Left hindlimb (tissue), 1 donor: Measurements from ENCODE around the gene ASCC2.

Experiments
- DNase-seq: peaks from one replicate; pipeline ENCODE4 v3.0.0-alpha.2; 2018

ASCC2 gene

DNA sequence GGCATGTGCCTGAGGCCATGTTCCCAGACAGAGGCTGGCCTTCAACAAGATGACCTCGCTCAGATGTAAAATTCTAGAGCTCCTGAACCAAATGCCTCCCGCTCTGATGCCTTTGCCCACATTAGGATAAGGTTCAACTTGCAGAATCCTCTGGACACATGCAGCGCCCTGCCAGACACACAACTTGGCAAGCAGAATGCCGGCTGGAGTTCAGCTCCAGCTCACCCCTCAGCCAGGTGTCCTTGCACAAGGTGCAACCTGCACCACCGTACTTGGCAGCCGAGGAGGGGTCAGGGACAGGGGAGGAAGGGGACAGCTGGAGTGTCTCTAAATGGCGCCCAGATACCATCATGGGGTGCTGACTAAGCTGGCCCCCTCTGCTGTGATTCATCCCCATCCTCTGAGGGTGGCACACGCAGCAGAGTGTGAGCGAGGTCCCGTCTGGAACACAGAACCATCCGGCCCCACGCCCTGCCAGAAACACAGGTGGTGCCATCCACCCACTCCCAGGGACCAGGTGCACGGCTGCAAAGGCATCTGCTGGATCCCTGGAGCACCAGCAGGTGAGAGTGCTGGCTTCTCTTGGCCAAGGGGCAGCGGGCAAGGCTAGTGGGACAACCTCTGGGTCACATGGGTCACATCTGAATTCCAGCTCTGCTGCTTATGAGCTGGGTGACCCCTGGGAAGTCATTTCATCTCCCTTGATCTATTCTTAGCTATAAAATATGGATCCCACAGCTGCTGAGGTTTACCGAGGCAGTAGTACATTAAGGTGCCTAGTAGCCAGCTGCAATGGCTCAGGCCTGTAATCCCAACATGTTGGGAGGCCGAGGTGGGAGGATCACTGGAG, 84.0 kb downstream of the ASCC2 start:
- DNase-seq: no peak

DNA sequence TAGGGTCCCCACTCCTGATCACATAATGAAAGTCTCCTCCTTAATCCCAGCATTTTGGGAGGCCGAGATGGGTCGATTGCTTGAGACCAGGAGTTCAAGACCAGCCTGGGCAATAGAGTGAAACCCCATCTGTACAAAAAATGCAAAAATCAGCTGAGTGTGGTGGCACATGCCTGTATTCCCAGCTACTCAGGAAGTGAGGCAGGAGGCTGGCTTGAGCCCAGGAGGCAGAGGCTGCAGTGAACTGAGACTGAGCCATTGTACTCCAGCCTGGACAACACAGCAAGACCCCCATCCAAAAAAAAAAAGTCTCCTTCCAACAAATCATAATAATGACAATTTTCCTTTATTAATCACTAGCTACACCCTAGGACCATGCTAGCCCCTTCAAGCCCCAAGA, 86.4 kb downstream of the ASCC2 start:
- DNase-seq: no peak

DNA sequence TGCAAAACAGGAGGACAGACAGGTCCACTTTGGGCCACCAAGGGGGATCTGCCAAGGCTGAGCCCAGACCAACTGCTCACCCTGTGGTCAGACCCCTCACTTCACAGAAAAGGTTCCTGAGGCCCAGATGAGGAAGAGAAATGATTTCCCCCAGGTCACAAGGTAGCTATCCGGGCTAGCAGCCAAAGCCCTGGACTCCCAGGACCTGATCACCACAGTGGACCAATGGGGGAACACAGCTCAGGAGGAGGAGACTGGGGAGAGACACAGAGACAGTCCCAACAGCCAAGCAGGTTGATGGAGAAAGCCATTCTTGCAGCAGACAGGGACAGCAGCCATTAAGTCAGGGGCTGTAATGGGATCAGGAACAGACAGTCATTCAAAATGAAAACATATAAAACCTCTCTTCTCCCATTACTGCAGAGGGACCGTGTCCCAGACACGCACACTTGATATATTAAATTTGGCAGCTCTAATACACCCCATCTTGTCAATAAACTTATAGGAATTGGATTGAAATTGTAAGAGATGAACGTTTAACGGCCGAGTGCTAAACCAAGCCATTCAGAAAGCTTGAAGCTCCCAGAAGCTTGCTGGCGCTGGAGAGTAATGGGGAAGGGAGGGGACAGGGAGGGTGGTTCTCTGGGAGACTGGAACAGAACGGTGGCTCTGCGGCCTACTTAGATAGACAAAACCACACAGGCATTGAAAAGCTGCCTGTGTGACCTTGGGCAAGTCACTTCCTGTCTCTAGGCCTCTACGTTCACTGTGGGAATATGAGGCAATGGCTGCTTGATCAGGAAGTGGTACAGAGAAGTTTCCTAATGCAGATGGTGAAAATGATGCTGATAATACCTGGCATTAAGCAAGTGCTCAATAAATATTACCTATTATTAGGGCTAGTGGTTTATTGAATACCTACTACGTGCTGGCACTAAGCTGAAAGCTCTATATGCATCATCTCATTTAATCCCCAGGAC, 87.2 kb downstream of the ASCC2 start:
- DNase-seq: no peak

DNA sequence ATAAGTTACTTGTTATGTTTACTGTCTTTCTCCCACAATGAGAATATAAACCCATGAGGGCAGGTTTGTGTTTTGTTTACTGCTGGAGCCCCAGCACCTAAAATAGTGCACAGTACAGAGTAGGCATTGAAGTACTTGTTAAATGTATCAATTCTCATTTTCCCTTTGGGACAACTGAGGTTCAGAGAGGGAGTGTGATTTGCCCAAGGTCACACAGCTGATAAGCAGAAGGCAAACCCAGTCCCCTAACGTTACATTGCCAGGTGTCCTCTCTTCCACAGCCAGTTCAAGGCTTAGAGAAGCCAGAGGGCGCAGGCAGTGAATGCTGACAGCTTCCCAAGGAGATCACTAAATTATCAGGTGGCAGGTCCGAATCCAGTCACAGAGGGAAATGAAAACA, 88.0 kb downstream of the ASCC2 start:
- no peak for DNase-seq

DNA sequence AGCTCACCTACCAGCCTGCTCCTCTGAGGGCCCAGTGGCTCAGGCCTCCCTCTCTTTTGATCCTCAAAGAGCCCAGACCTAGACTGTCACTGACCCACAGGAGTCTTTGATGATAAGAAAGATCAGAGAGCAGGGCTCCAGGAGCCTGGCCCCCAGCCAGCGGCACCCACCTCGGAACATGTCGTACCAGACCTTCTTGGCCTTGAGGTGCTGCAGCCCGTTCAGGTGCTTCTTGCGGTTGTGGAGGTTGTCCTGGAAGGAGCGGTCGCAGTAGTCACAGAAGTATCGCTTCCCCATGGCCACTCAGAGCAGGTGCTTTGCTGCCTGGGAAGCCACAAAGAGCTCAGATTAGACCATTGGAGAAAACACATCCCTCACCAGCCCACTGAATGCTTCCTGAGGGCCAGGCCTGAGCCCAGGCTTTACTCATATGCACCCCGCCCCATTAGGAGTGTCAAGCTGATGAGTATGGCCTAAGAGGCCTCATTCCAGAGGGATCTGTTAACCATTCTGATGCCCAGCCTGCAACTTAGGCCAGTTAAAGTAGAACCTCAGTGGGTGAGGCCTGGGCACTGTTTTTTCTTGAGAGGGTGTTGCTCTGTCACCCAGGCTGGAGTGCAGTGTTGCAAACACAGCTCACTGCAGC, 89.7 kb downstream of the ASCC2 start:
- no peak for DNase-seq

DNA sequence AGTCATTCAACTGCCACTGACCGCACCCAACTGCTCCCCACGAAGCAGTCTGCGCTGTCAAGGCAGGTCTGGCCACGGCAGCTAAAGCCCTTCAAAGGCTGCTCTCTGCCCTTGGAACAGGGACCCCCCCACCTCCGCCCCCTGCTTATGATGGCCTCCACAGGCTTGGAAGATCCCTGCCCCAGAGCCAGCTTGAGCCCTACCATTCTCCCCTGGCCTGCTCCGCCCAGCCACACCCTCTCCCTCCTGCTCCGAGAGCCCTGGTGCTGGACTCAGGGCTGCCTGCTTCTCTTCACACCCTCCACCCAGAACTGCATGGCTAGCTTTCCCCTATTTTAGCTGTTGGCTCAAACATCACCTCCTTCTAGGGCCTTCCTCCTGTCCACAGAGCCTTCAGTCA, 90.2 kb downstream of the ASCC2 start:
- DNase-seq: no peak

DNA sequence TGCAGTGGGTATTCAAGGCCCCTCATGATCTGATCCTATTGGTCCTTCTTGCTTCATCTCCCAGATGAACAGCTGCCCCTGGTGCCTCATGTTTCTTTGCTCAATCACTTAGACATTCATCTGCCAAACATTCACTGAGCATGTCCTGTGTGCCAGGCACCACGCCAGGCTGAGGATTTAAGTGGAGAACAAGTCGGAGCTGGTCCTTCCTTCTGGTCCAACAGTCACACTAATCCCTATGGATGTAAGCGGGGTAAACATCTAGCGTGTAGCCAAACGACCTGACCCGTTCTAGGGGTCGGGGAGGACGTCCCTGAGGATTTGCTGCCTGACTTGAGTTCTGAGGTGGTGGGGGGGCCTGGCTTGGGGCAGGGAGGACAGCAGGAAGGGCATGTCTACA, 93.2 kb downstream of the ASCC2 start:
- peak; percentile 65 for DNase-seq

DNA sequence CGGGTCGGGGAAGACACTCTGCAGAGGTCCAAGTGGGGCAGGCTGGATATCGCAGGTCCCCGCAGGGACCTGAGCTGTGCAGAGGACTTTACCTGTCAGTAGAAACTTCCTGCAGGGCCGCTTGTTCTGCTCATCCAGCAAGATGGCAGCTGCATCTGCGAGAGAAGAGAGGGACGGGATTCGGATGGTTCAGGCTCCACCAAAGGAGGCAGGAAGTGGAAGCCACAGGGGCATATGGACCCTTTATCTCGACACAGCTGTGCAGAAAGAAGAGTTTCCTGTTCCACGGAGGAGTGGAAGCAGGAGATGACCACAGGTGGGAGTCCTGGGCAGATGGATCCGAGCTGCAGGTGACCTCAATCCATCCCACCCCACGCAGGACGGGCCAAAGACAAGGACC, 95.7 kb downstream of the ASCC2 start:
- DNase-seq: no peak

DNA sequence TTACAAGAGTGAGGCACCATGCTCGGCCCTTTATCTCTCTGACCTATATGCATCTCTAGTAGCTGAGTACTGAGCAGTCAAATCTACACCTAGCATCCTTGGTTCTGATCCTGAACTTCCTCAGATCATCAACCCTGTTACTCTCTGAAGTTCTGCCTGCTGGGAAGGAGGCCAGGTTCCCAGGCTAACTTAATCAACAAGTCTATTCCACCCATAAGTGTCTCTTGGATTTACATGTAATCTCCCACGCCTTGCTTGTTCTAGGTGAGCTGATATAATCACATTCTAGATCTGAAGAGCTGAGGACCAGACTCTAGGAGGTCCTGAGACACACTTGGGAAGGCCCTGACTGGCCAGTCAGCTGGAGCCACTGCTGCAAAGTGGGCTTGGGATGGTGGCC, 96.1 kb downstream of the ASCC2 start:
- DNase-seq: no peak

DNA sequence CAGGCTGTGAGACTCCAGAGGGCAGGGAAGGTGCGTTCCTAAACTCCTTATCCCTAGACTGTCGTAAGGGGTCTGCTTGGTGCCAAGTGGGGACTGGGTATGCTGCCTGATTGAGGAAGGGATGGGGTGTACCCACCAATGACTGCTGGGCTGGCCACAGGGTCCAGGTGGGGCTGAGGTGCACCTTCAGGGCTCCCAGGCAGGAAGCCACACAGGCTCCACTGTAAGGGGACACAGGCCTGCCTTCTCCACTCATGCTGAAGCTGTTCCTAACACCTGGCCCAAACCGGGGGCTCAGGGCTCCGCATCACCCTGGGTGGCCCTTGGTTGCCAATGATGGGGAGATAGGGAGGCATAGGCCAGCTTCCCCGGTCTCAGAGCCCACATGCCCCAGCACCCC, 97.9 kb downstream of the ASCC2 start:
- DNase-seq: no peak

DNA sequence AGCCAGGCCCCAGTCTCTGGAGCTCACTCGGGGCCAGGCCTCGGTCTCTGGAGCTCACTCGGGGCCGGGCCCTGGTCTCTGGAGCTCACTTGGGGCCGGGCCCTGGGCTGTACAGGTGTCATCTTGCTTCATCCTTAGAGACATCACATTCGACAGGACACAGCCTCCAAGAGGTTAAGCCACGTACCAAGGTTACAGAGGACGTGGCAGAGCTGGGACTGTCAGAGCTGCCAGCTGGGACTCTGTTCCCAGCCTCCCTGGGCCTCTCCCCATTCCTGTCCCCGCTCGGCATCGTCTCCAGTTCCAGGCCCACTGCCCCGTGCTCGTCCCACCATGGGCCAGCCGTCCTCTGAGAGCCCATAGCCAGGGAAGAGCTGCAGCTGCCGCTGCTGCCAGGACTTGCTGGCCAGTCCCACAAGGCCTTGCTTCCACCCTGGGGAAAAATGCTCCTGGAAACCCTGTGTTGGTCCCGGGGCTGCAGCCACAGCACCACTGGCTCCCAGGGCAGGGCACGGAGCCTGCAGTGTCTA, 98.7 kb downstream of the ASCC2 start:
- no peak for DNase-seq
